GM19324 (cell line): ENCODE measurements around the gene SMDT1.
"Not testable (repeated sequence)": the region's sequence is repeated elsewhere in the genome, so short reads cannot be mapped to it uniquely, and the experiment has no call there.

Experiments used
- ATAC-seq: cut with Tn5 transposase; IDR thresholded peaks from one replicate; pipeline ENCODE4 v1.9.1; 2021; ENCODE audit warnings: mild to moderate bottlenecking, moderate library complexity; ENCODE audit not compliant: unreplicated experiment, low FRiP score

SMDT1 gene

GRCh38 chr22:42108848-42109247 is 29.3 kb downstream of the SMDT1 start:
- ATAC-seq = no peak

- no peak for ATAC-seq
Observed at GRCh38 chr22:42111798-42112197, 32.3 kb downstream of the SMDT1 start.

DNA sequence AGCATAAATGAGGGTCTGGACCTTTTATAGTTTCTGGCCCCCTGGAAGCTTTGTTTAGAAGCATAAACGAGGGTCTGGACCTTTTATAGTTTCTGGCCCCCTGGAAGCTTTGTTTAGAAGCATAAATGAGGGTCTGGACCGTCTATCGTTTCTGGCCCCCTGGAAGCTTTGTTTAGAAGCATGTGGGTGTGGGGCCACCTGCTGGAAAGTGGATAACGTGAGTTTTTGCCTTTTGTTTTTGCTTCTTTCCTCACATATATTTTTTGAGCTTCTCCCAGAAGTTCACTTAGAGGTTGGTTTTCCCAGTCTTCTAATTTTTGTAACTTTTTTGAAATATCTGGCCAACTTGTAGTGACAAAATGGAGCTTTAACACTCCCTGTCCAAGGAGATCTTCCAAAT is 33.3 kb downstream of the SMDT1 start:
- ATAC-seq = not testable (repeated sequence)

- no peak for ATAC-seq
Observed at GRCh38 chr22:42114721-42115120, 35.2 kb downstream of the SMDT1 start.

DNA sequence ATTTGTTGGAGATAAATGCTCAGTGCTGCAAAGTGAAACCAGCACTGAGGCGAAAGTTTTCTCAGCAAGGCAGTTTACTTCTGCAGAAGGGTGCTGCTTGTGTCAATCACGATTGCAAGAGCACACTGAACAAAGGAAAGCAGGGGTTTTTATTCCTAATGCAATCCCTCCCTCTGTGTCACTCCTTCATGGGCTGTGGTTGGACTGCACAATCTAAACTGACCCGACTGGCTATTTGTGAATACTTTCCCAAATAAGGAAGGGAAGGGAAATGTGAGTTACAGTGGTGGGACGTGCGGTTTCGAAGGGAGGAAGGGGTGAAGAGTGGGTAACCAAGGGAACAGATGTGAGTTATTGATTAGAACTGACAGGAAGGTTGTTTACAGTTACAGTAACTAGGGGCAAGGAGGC is 35.9 kb downstream of the SMDT1 start:
- not testable (repeated sequence) for ATAC-seq

- no peak for ATAC-seq
Observed at GRCh38 chr22:42116848-42117424, 37.4 kb downstream of the SMDT1 start.

GRCh38 chr22:42120231-42121021 is 40.9 kb downstream of the SMDT1 start:
- not testable (repeated sequence) for ATAC-seq

- not testable (repeated sequence) for ATAC-seq
Observed at GRCh38 chr22:42123529-42123928, 44.0 kb downstream of the SMDT1 start.

GRCh38 chr22:42127606-42128005 is 48.1 kb downstream of the SMDT1 start:
- ATAC-seq = no peak

DNA sequence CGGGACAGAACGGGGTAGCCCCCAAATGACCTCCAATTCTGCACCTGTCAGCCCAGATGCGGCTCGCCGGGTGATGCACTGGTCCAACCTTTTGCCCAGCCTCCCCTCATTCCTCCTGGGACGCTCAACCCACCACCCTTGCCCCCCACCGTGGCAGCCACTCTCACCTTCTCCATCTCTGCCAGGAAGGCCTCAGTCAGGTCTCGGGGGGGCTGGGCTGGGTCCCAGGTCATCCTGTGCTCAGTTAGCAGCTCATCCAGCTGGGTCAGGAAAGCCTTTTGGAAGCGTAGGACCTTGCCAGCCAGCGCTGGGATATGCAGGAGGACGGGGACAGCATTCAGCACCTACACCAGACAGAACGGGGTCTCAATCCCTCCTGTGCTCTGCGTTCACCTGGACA is 48.5 kb downstream of the SMDT1 start:
- not testable (repeated sequence) for ATAC-seq

DNA sequence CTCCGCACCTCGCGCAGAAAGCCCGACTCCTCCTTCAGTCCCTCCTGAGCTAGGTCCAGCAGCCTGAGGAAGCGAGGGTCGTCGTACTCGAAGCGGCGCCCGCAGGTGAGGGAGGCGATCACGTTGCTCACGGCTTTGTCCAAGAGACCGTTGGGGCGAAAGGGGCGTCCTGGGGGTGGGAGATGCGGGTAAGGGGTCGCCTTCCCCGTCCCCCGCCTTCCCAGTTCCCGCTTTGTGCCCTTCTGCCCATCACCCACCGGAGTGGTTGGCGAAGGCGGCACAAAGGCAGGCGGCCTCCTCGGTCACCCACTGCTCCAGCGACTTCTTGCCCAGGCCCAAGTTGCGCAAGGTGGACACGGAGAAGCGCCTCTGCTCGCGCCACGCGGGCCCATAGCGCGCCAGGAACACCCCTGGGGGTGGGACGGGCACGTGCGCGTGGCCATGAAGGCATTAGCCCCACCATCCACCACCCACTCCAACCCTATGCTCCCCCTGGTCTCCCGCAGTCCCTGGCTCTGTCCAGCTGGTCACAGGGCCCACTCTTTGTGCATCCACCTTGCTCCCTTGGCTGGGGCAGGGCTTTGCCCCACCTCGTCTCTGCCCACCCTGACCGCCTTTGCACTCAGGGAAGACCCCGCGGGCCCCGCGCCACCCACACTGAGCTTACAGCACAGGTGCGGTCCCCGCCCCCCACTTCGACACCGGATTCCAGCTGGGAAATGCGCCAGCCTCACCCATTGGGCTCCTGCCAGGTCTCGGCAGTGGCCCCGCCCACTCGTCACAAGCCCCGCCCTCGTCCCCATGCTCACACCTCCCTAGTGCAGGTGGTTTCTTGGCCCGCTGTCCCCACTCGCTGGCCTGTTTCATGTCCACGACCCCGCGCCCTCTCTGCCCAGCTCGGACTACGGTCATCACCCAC is 49.5 kb downstream of the SMDT1 start:
- ATAC-seq = not testable (repeated sequence)

GRCh38 chr22:42130182-42130581 is 50.7 kb downstream of the SMDT1 start:
- not testable (repeated sequence) for ATAC-seq

- ATAC-seq = not testable (repeated sequence)
Observed at GRCh38 chr22:42130639-42131431, 51.3 kb downstream of the SMDT1 start, which contains the start of gene CYP2D6. CYP2D6 (minus strand) TSS chr22:42130810; CDS start chr22:42130791, 19 bp downstream.

GRCh38 chr22:42131562-42131961 is 52.1 kb downstream of the SMDT1 start:
- ATAC-seq = no peak

- no peak for ATAC-seq
Observed at GRCh38 chr22:42132457-42132856, 53.0 kb downstream of the SMDT1 start.
